ENCODE measurements around the gene RPS6KA2. TPM values are rescaled to one million over a fixed set of nuclear protein-coding genes. Genes with fewer than 3 reads are reported as not detected.

The RPS6KA2 gene
- total and polyA plus RNA-seq, 2 donors (not counting 1 experiment from before 2014, with no cell fraction given) = 2.2 to 16.0 TPM

- no peak for TF ChIP-seq EZH2 (IDR thresholded peaks at IDR 0.05; ENCODE audit: borderline replicate concordance, insufficient read depth, low read depth, low read length, poor library complexity, severe bottlenecking)
- CTCF ChIA-PET = no interaction called here
- Histone ChIP-seq H4K20me1 (ENCODE audit: control insufficient read depth, insufficient read depth, low read length, poor library complexity, severe bottlenecking) (no peaks in the 10 kb centered on the region), H3K27me3 (replicated peaks in 1 of 4; ENCODE audit: control extremely low read depth in 1 of 4, control insufficient read depth in 3 of 4, insufficient read depth in 4 of 4, low read length in 3 of 4) (no peaks in the 10 kb centered on the region), H3K36me3 (replicated peaks in 1 of 2; ENCODE audit: control extremely low read depth in 1 of 2, control insufficient read depth in 1 of 2, extremely low read depth in 1 of 2, insufficient read depth in 2 of 2, low read length in 1 of 2) (no peaks in the 10 kb centered on the region), H3K9me3 (ENCODE audit: control extremely low read depth in 1 of 3, control insufficient read depth in 2 of 3, insufficient read depth in 1 of 3, low read length in 2 of 3) (no peaks in the 10 kb centered on the region), H3K79me2 (ENCODE audit: control insufficient read depth, insufficient read depth, low read length) (no peaks in the 10 kb centered on the region), H3K9ac (ENCODE audit: low read length) (no peak overlapping the region), H3K4me1 (ENCODE audit: control insufficient read depth in 2 of 2, insufficient read depth in 2 of 2, low read length in 2 of 2) (peaks cover 0 to 5% of the 10 kb centered on the region in 2 donors), H3K4me2 (replicated peaks; ENCODE audit: low read depth, low read length, poor library complexity, severe bottlenecking) (no peak overlapping the region), H3K4me3 (ENCODE audit: control extremely low read depth in 1 of 5, extremely low read depth in 1 of 5, insufficient read depth in 1 of 5, low read depth in 2 of 5, low read length in 4 of 5) (no peak overlapping the region), H3K27ac (ENCODE audit: low read length in 2 of 2) (no peak overlapping the region), H2AFZ (ENCODE audit: insufficient read depth, low read depth, low read length, poor library complexity, severe bottlenecking) (no peak overlapping the region)
- peaks cover 6% of the 10 kb centered on the region for H3K4me1 Mint-ChIP-seq
- POLR2A ChIA-PET = no interaction called here
- no peak overlapping the region for H3K4me3 Mint-ChIP-seq
- H3K27ac Mint-ChIP-seq = no peak overlapping the region
- no peak for DNase-seq
- no peaks in the 10 kb centered on the region for H3K27me3 Mint-ChIP-seq
- intact Hi-C loops (cut with micrococcal nuclease) = no loop called here
- WGBS (ENCODE audit: insufficient coverage) = 88% methylated on average over 4 of the region's 6 CpGs
- no peaks in the 10 kb centered on the region for H3K9me3 Mint-ChIP-seq (ENCODE audit: insufficient read depth)
- no peak for ATAC-seq (ENCODE audit: low read depth)
These were observed 80.4 kb downstream of the RPS6KA2 start for GRCh38 chr6:166546653-166547052.

DNA sequence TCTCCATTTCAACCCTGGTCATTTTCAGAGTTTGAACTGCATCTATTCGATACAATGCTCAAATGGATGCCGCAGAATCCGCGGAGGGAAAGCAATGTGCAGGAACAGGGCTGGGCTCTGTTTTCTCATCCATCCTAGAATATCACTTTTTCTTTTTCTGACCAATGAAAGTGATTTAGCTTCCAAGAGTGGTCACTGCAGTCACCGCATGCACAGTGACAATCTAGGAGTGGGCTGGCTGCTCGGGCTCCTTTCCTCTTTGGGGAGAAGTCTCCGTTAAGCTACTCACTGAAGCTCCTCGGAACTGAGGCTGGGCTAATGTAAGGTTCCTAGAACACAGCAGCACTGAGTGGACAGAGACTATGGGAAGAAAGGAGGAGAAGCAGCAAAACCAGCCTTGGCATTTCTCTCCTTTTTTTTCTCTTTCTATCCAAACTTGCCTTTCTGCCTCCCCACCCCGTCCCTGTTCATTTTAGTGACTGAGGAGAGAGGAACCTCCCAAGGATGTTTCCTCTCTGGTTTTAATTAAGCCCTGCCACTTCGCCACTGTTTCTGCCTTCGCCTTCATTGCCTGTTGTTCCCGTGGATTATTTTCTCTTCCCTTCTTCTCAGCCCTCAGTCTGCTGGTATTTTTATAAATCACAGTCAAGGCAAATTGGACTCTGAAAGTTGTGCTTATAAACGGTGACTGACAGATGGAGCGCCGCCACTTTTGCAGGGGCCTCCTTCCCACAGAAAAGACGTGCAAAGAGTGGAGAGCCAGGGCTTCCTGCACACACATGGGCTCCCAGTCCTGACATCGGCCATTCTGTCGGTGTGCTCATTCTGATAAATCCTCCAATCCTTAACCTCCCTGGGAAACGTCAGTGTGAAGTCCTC, 81.7 kb downstream of the RPS6KA2 start:
- no peak overlapping the region for H3K4me2 ChIP-seq (replicated peaks; ENCODE audit: low read depth, low read length, poor library complexity, severe bottlenecking)
- no peaks in the 10 kb centered on the region for H3K36me3 ChIP-seq (replicated peaks in 1 of 2; ENCODE audit: control extremely low read depth in 1 of 2, control insufficient read depth in 1 of 2, extremely low read depth in 1 of 2, insufficient read depth in 2 of 2, low read length in 1 of 2)
- no peaks in the 10 kb centered on the region for H3K79me2 ChIP-seq (ENCODE audit: control insufficient read depth, insufficient read depth, low read length)
- H3K27me3 Mint-ChIP-seq = no peaks in the 10 kb centered on the region
- TF ChIP-seq CTCF (IDR thresholded peaks at IDR 0.05) (no peak), EZH2 (IDR thresholded peaks at IDR 0.05; ENCODE audit: borderline replicate concordance, insufficient read depth, low read depth, low read length, poor library complexity, severe bottlenecking) (no peak)
- no peak overlapping the region for H3K9ac ChIP-seq (ENCODE audit: low read length)
- intact Hi-C loops (cut with micrococcal nuclease) = no loop called here
- peaks cover 5 to 18% of the 10 kb centered on the region in 2 donors for H3K4me1 ChIP-seq (ENCODE audit: control insufficient read depth in 2 of 2, insufficient read depth in 2 of 2, low read length in 2 of 2)
- peaks cover 18% of the 10 kb centered on the region for H3K4me1 Mint-ChIP-seq
- H3K4me3 ChIP-seq (ENCODE audit: control extremely low read depth in 1 of 5, extremely low read depth in 1 of 5, insufficient read depth in 1 of 5, low read depth in 2 of 5, low read length in 4 of 5) = no peak overlapping the region
- no peaks in the 10 kb centered on the region for H3K9me3 Mint-ChIP-seq (ENCODE audit: insufficient read depth)
- H3K27ac Mint-ChIP-seq = no peak overlapping the region
- H2AFZ ChIP-seq (ENCODE audit: insufficient read depth, low read depth, low read length, poor library complexity, severe bottlenecking) = no peak overlapping the region
- no peak overlapping the region for H3K27ac ChIP-seq (ENCODE audit: low read length in 2 of 2)
- WGBS (ENCODE audit: insufficient coverage) = 97% methylated on average over 12 of the region's 19 CpGs
- no peaks in the 10 kb centered on the region for H4K20me1 ChIP-seq (ENCODE audit: control insufficient read depth, insufficient read depth, low read length, poor library complexity, severe bottlenecking)
- H3K27me3 ChIP-seq (replicated peaks in 1 of 4; ENCODE audit: control extremely low read depth in 1 of 4, control insufficient read depth in 3 of 4, insufficient read depth in 4 of 4, low read length in 3 of 4) = no peaks in the 10 kb centered on the region
- no peak for ATAC-seq (ENCODE audit: low read depth)
- POLR2A ChIA-PET = no interaction called here
- H3K9me3 ChIP-seq (ENCODE audit: control extremely low read depth in 1 of 3, control insufficient read depth in 2 of 3, insufficient read depth in 1 of 3, low read length in 2 of 3) = no peaks in the 10 kb centered on the region
- DNase-seq = no peak
- H3K4me3 Mint-ChIP-seq = no peak overlapping the region
- CTCF ChIA-PET = no interaction called here

Measured in B cell (primary cell).